ENCODE data around the gene SCN8A.
A peak's percentile ranks its signal among the peaks of the same experiment; 100 is the strongest.
"Not testable (repeated sequence)": the region's sequence is repeated elsewhere in the genome, so short reads cannot be mapped to it uniquely, and the experiment has no call there.

The SCN8A gene

GRCh38 chr12:51773145-51773869, 182.3 kb downstream of the SCN8A start:
- no peak for DNase-seq (ENCODE audit: low read depth)

- DNase-seq (ENCODE audit: low read depth) = no peak
Observed at GRCh38 chr12:51774933-51775332, 183.9 kb downstream of the SCN8A start.

DNA sequence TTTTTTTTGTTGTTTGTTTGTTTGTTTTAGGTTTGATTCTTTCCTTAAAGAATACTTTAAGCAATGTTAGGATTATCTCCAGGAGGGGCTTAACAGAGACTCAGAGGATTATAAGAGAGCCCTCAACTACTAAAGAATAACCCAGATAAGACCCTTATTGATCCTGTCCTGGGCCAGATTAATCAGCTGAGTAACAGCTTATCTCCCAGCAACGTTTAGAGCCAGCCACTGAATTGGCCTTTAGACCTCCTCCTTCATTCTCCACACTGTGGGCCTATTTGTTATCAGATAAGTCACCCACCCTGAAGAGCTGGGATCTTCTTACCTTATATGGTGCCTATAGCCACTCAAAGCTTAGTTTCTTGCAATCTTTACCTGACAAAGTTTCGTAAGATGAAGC, 186.4 kb downstream of the SCN8A start:
- no peak for DNase-seq (ENCODE audit: low read depth)

GRCh38 chr12:51777973-51778372, 186.9 kb downstream of the SCN8A start:
- DNase-seq (ENCODE audit: low read depth) = no peak

DNA sequence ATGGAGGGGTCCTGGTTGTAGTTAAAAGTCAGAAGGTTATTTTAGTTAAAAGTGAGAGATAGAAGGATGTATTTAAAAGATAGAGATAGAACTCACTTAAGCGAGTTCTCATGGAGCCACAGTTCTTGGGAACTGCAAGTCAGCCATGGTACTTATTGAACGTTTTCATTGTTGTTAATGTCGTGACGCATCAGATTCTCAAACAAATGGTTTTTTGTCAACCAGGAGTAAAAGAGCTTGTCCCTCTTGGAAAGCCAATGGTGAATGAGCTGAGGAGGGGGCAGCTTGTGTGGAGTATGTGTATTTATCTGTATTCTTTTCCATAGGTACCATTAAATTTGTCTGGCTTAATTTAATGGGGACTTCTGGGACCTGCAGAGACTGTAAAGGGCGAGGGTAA, 188.8 kb downstream of the SCN8A start:
- DNase-seq (ENCODE audit: low read depth) = no peak

- no peak for DNase-seq (ENCODE audit: low read depth)
Observed at GRCh38 chr12:51784688-51785087, 193.7 kb downstream of the SCN8A start.

DNA sequence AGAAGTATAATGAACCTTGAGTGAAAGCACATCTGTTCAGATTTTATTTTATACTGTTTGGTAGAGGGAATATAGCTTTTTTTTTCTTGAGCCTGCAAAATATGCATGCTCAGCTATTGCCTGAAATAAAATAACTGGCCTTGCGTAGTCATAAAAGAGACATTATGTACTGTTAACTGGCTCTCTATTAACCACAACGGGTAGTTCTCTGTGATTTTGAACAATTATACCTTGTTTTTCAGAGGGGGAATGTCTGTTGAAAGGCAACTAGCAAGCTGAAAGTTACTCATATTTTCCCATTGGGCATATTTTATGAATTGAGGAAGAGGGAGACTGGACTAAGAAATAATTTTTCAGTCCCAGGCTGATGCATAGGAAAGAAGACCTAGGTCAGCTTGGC, 194.9 kb downstream of the SCN8A start:
- no peak for DNase-seq (ENCODE audit: low read depth)

DNA sequence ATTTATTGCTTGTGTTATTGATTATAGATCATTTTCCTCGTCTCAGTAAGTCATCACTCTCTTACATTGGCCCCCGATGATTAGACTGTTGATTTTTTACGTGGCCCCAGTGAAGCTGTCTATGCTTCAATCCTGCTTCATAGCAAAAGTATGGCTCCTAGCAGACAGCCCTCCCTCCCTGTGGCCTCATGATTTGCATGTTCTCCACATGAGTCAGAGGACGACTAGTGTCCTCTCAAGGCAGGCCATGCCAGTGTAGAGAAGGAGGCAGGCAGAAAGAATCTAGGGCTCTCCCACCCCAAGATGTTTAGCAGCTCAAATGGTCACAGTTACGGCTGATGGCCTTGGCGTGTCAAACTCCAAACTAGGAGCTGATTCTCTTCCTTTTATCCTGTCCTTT, 197.8 kb downstream of the SCN8A start:
- DNase-seq (ENCODE audit: low read depth) = no peak

DNA sequence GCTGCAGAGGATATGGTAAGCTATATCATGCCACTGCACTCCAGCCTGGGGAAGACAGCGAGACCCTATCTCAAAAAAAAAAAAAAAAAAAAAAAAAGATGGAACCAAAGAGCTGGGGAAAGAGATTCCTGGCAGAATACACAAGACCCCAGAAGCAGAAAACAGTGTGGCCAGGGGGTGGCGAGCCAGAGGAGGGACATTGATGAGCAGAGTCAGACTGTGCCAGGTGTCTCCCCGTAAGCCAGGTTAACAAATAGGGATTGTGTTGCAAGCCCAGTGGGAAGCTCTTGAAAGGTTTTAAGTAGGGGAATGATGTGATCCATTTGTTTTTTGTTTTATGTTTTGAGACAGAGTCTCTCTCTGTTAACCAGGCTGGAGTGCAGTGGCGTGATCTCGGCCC, 201.4 kb downstream of the SCN8A start:
- no peak for DNase-seq (ENCODE audit: low read depth)

DNA sequence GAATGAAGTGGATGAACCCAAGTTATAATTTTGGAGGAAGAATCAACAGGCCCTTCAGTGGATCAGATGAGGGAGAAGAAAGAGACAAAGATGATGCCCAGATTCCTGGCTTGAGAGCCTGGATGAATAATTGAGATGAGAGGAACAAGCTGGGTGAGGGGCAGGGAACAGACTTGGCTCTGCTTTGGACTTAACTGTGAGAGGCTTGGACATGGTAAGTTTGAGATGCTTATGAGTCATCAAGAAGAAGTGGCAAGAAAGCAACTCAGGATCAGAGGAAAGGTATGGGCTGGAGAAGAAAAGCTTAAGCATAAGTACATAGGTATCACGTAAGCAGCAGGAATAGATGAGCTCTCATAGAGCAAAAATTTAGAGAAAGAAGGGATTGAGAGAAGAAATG, 202.2 kb downstream of the SCN8A start:
- no peak for DNase-seq (ENCODE audit: low read depth)

- DNase-seq (ENCODE audit: low read depth) = no peak
Observed at GRCh38 chr12:51797301-51797700, 206.3 kb downstream of the SCN8A start.

- DNase-seq (ENCODE audit: low read depth) = not testable (repeated sequence)
Observed at GRCh38 chr12:51798051-51798450, 207.0 kb downstream of the SCN8A start.

DNA sequence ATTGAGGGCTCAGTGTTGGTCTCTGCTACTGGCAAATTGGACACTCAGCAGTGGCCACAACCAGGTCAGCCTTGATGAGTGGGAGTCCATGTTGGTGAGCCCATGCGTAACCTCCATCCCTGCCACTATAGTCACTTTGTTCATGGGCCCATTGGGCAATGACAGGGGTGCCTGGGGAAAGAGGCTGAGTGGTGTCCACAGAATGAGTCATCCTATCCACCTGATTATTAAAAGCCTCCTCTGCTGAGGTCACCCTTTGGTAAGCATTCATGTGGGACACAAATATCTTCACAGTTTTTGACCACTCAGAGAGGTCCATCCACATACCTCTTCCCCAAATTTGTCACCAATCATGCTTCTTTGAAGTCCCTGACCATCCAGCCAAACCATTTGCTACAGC, 207.5 kb downstream of the SCN8A start:
- no peak for DNase-seq (ENCODE audit: low read depth)

DNA sequence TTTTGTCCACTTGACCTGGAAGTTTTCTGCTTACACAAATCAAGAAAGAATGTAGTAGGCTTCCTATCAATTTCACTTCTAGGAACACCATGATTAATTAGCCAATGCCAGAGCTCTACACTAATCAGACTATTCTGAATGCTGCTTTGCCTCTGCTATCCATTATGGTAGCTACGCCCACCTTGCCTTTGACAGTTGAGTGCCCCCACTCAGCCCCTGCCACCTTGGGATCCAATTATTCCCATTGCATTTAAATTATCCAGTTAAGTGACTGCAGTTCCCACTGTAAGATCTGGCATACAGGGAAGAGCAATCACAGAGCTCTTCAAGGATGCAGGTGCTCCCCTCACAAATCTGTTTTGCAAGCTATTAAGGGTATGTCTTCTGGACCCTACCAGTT, 210.0 kb downstream of the SCN8A start:
- DNase-seq (ENCODE audit: low read depth) = no peak

GRCh38 chr12:51806896-51807295, 215.9 kb downstream of the SCN8A start:
- no peak for DNase-seq (ENCODE audit: low read depth)

DNA sequence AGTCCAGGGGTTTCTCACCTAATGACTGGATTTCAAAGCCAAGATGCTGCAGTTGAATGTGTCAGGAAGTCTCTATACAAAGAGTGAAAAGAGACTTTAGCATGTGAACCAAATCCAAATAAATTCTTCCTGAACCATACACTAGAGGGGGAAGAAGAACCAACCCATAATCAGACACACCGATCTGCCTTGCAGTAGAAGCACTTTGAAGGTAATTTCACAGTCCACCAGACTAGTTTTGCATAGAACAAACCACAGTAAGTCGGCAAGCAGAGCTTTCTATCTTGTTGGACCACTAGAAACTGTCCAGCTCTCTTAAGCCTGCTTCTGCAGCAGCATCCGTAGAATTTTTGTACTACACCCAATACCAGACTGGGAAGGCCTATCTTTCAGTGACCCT, 218.2 kb downstream of the SCN8A start:
- no peak for DNase-seq (ENCODE audit: low read depth)

GRCh38 chr12:51811203-51812202, 220.5 kb downstream of the SCN8A start:
- no peak for DNase-seq (ENCODE audit: low read depth)

DNA sequence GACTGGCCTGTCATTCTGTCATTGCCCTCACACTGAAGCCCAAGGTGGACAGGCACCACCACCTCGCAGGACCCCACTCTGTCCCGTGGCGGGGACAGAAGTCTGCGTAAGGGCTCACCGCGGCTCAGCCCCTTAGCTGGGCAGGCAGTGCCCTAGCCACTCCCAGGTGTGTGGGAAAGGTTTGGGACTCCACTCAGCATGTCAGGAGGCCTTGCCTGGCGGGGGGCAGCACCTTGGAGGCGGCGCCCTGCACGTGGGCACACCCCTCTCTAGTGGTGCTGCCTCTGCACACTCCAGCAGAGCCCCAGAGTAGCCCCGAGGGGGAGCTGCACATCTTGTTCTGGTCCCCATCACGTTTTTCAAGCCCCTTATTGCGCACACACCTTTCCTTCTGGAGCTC, 221.8 kb downstream of the SCN8A start:
- no peak for DNase-seq (ENCODE audit: low read depth)

DNA sequence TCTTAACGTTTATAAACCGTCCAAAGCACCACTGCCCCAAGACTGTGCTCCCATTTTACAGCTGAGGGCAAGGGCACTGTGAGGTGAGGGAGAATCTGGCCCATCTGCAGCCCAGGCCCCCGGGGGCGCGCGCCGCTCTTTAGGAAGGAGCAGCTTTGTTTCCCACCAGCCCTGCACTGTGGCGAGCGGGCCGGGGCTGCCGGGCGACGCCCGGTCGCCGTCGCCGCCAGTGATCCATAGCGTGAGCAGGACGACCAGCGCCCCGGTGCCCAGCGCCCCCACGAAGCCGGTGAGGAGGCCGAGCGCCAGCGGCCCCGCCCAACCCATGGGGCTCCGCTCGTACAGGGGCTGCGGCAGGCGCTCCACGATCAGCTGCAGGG, 222.9 kb downstream of the SCN8A start:
- DNase-seq (ENCODE audit: low read depth) = no peak

DNA sequence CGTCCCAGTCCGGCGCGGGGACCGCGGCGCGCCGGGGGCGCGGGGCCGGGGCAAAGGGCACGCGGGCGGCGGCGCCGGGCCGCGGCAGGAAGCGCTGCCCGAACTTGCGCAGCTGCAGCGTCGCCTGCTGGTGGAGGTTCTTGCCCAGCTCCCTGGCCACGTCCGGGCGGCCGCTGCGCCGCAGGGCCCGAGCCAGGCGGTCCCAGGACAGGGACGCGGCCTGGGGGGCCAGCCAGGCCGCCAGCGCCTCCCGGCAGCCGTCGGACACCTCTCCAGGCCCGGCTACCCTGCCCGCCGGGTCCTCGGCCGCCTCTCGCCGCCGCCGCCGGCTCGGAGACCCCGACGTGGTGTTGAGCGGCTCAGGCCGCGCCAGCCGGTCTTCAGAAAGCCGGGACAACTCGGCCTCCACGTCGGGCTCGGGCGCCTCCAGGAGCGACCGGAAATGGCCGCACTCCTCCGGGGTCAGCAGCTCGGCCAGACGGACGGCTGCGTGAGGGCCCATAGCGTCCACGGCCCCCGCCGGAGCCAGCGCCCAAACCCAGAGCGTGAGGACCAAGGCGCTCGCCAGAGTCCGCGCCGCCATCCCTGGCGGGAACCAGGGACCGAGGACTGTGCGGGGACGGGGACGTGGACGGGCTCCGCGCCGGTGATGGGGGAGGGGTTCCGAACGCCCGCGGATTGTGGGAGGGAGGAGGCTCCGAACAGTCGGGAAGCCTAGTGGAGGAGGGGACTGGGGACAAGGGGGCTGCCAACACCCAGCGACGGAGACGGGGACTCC, 223.5 kb downstream of the SCN8A start:
- peak; percentile 54 for DNase-seq (ENCODE audit: low read depth)

DNA sequence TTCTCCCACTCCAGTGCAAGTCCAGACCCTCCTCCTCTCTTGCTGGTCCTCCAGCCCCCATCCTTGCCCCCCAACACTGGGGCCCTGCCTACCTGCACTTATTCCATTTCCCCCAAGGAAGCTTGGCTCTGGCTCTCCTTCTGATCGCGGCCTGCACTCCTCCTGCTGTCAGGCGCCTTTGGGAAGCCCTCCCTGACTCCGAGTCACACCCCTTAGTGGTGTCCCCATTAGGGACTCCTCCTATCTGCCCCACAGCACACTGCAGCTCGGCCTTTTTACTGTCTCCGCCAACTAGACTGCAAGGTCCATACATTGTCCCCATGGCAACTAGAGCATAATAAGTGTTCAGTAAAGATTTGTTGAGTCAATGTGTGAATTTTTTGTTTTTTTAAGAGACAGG, 224.5 kb downstream of the SCN8A start:
- no peak for DNase-seq (ENCODE audit: low read depth)

Measured in activated T-helper 1 cell treated with Interleukin-2 at 50 U/mL for 16 hours (primary cell).